Measurements from ENCODE around the gene PISD. TPM values are rescaled to one million over a fixed set of nuclear protein-coding genes. Genes with fewer than 3 reads are reported as not detected.

Gene PISD
- total and polyA plus RNA-seq, 2 experiments from 2014 or later = 31.2 to 39.6 TPM

GRCh38 chr22:31615940-31616314 lies 46.1 kb downstream of the PISD start:
- Histone ChIP-seq H3K9me3 (ENCODE audit: low read depth) (no peaks in the 10 kb centered on the region), H3K27me3 (no peaks in the 10 kb centered on the region), H3K27ac (peak overlapping the region; percentile 59), H3K36me3 (peaks cover 8% of the 10 kb centered on the region), H3K4me3 (no peak overlapping the region), H3K4me1 (ENCODE audit: low read depth) (peaks cover 5% of the 10 kb centered on the region)
- no peak for DNase-seq (ENCODE audit: low read depth in 1 of 2, low spot score in 1 of 2)
- no peak for TF ChIP-seq CTCF (IDR thresholded peaks at IDR 0.05; ENCODE audit: low read depth, low read length)

GRCh38 chr22:31615491-31615860 lies 46.5 kb downstream of the PISD start:
- Histone ChIP-seq H3K4me3 (no peak overlapping the region), H3K27me3 (no peaks in the 10 kb centered on the region), H3K27ac (peak overlapping the region; percentile 59), H3K9me3 (ENCODE audit: low read depth) (no peaks in the 10 kb centered on the region), H3K36me3 (peaks cover 4% of the 10 kb centered on the region), H3K4me1 (ENCODE audit: low read depth) (peaks cover 5% of the 10 kb centered on the region)
- TF ChIP-seq CTCF (IDR thresholded peaks at IDR 0.05; ENCODE audit: low read depth, low read length) = no peak
- DNase-seq (ENCODE audit: low read depth in 1 of 2, low spot score in 1 of 2) = no peak

- Histone ChIP-seq H3K27me3 (no peaks in the 10 kb centered on the region), H3K27ac (peak overlapping the region; percentile 59), H3K9me3 (ENCODE audit: low read depth) (no peaks in the 10 kb centered on the region), H3K4me3 (no peak overlapping the region), H3K4me1 (ENCODE audit: low read depth) (peaks cover 5% of the 10 kb centered on the region), H3K36me3 (no peaks in the 10 kb centered on the region)
- TF ChIP-seq CTCF (IDR thresholded peaks at IDR 0.05; ENCODE audit: low read depth, low read length) = no peak
- no peak for DNase-seq (ENCODE audit: low read depth in 1 of 2, low spot score in 1 of 2)
These were observed 47.1 kb downstream of the PISD start for GRCh38 chr22:31614781-31615490.

GRCh38 chr22:31613904-31614296 lies 48.1 kb downstream of the PISD start:
- H3K9me3 ChIP-seq (ENCODE audit: low read depth) = no peaks in the 10 kb centered on the region
- peaks cover 5% of the 10 kb centered on the region for H3K4me1 ChIP-seq (ENCODE audit: low read depth)

GRCh38 chr22:31613286-31613903 lies 48.6 kb downstream of the PISD start:
- Histone ChIP-seq H3K36me3 (no peaks in the 10 kb centered on the region), H3K9me3 (ENCODE audit: low read depth) (no peaks in the 10 kb centered on the region), H3K27ac (no peak overlapping the region), H3K4me3 (no peak overlapping the region), H3K4me1 (ENCODE audit: low read depth) (peaks cover 5% of the 10 kb centered on the region), H3K27me3 (no peaks in the 10 kb centered on the region)
- TF ChIP-seq CTCF (IDR thresholded peaks at IDR 0.05; ENCODE audit: low read depth, low read length) = no peak
- no peak for DNase-seq (ENCODE audit: low read depth in 1 of 2, low spot score in 1 of 2)

More at GRCh38 chr22:31613904-31614296, 48.1 kb downstream of the PISD start:
- Histone ChIP-seq H3K4me3 (no peak overlapping the region), H3K27me3 (no peaks in the 10 kb centered on the region), H3K36me3 (no peaks in the 10 kb centered on the region), H3K27ac (no peak overlapping the region)
- no peak for TF ChIP-seq CTCF (IDR thresholded peaks at IDR 0.05; ENCODE audit: low read depth, low read length)
- DNase-seq (ENCODE audit: low read depth in 1 of 2, low spot score in 1 of 2) = no peak
